Activated CD4-positive, CD25-positive, alpha-beta regulatory T cell treated with anti-CD3 and anti-CD28 coated beads, Interleukin-2, amount 50 U/mL, for 16 hours (primary cell): ENCODE data around the gene CCDC92.

Experiments
- DNase-seq: peaks from one replicate; pipeline ENCODE4 v3.0.0-alpha.2; 2020; ENCODE audit warnings: low read depth, low spot score

The CCDC92 gene, protein sequence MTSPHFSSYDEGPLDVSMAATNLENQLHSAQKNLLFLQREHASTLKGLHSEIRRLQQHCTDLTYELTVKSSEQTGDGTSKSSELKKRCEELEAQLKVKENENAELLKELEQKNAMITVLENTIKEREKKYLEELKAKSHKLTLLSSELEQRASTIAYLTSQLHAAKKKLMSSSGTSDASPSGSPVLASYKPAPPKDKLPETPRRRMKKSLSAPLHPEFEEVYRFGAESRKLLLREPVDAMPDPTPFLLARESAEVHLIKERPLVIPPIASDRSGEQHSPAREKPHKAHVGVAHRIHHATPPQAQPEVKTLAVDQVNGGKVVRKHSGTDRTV

DNA sequence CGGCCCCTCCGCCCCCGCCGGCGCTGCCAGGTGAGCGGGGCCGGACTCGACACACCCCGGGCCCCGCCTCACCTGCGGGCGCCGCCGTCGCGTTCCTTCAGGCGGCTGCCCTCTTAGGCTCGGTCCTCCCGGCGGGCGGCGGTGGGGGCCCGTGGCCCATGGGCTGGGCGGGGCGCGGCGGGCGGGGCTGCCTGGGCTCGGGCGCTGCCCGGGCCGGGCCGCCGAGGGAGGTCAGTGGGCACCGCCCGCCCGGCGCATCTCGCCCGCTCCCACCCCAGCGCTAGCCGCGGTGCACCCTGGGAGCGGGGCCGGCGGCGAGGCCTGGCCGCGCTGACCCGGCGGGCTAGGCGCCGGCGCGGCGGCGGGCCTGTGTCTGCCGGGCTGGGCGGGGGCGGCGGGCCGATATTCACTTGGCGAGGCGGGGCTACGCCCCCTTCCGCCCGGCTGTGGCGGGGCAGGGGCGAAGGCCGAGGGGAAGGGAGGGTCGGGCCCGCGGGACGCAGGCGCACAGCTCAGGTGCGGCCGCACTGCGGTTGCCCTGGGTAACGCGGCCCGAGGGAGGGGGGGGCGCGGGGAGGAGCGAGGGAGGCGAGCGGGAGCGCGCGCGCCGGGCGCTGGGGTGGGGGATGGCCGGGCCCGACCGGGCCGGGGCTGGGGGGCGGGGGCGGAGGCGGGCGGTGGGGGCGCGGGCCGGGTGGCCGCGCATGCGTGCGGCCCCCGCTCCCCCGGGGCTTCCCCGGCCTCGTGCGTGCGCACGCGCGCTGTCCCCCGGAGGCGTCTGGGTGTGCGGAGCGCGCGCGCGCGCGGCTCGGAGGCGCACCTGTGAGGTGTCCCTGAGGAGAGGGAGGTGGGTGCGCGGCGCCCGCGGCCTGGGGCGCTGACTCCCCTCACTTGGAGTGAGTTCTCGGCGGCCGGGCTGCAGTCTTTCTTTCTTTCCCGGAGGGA lies at the start of gene CCDC92, which contains the start of gene ZNF664:
TSS of gene CCDC92 (minus strand) at position 375 of the 945 bp plus-strand sequence. CDS start 28,526 bp downstream, outside the sequence.
TSS of gene ZNF664 (plus strand) at position 759 of the 945 bp plus-strand sequence. CDS start 38,930 bp downstream, outside the sequence.
- DNase-seq: peak; percentile 87

DNA sequence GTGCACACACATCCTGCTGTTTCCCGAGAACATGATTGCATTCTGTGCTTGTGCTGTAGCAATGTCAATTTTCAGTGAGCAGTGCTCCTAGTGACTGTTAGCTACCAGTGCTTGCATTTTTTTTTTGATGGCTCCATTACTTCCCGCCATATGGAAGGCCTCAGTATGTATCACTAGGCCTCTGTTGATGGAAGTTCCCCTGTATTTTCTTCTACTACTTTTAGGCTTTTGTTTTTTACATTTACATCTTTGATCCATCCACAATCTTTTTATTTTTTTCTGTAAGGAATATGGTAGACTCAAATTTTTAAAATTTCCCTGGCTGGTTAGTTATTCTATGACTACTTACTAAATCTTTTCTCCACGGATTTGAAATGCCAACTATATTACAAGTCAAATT lies 49.5 kb upstream of the CCDC92 start:
- DNase-seq: no peak

GRCh38 chr12:124021007-124021406 lies 48.4 kb upstream of the CCDC92 start:
- no peak for DNase-seq

GRCh38 chr12:124020514-124020949 lies 47.9 kb upstream of the CCDC92 start:
- DNase-seq: no peak

- no peak for DNase-seq
Observed at GRCh38 chr12:124019115-124019514, 46.5 kb upstream of the CCDC92 start.

GRCh38 chr12:124018539-124018938 lies 45.9 kb upstream of the CCDC92 start:
- no peak for DNase-seq

- no peak for DNase-seq
Observed at GRCh38 chr12:124017064-124017463, 44.4 kb upstream of the CCDC92 start.

DNA sequence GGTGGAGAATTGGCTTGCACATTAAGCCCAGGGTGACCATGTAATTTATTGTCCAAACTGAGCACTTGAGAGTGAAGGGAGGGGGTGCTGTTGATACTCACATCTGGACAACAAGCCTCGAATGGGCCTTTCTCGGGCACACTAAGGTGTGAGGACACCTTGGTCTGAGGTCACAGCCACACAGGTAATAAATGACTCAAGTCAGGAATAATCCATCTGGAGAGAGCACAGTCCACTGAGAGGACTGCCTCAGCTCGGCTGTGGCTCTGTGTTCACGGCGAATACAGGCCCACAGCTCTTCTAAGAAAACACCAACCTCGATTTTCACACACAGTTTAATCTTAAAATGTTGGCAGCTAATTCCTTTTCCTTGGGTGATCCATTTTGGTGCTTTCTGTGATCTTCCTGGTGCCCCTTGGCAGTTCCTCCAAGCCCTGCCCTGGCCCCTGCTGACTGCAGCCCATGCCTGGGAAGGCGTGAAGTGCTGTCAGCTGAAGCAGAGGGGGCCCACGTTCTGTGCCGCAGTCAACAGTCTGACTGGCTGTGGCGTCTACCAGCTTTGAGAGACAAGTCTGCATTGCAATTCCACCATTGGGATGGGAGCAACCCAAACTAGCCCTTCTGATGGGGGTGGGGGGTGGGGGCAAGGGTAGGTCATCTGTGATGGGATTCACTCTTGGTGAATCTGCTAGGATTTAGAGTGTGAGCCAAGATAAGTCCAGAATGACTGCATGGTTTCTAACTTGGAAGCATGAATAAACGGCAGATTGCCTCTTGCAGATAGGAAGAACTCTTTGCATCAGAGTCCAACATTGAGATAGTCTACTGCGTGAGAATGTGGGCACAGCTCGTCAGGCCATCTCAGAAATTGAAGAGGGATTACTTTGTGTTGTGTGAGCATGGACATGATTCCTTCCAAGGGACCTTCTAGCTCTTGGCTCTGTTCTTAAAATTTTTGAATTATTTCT lies 43.1 kb upstream of the CCDC92 start:
- no peak for DNase-seq

DNA sequence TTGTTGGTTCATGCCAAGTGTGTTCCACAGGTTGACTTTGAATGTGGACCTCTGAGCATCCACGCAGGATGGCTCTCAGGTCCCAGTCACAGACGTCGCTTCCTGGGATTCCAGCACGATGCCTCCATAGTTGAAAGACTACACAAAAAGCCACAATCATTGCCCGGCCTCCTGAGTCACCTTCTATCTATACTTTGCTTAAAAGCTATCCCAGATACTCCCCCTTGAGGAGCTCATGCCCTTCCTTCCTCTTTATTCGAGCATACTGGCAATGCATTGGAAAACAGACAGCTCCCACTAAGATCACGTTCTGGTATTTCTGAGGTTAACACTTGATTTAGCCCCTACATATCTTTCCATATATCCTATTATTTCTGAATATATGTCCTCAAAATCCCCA lies 40.4 kb upstream of the CCDC92 start:
- no peak for DNase-seq

- DNase-seq: no peak
Observed at GRCh38 chr12:124011435-124012115, 38.9 kb upstream of the CCDC92 start.

- no peak for DNase-seq
Observed at GRCh38 chr12:124010687-124011086, 38.1 kb upstream of the CCDC92 start.

- DNase-seq: no peak
Observed at GRCh38 chr12:124009781-124010180, 37.1 kb upstream of the CCDC92 start.

GRCh38 chr12:124008595-124008994 lies 36.0 kb upstream of the CCDC92 start:
- no peak for DNase-seq

DNA sequence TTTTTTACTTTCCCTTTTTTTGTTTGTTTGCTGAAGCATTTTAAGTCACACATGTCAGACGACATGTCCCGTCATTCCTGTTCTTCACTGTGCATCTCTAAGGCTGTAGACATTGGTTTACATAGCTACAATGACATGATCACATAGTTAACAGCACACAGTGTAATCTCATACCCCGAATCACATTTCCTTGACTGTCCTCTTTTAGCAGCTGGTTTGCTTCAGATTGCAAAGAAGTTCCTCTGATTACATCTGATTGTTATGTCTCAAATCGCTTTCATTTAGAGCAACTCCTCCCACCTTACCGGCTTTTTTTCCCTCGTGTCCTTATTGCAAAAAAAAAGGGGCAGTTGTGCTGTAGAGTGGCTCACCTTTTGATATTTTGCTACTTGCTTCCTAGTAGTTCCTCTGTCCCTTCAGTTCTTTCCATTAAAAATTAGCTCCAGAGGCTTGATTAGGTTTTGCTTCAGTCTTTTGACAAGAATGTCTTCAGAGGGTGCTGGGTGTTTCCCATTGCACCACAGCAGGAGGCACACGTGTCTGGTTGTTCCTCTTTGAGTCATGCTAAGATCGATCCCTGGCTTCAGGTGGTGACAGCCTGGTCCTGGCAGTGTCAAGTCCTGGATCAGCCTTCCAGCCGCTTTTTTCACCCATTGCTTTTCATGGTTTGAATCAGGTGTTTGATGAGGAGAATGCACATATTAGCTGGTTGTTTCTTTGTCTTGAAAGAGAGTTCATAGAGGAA lies 35.4 kb upstream of the CCDC92 start:
- DNase-seq: no peak

- DNase-seq: no peak
Observed at GRCh38 chr12:124006846-124007713, 34.4 kb upstream of the CCDC92 start.

GRCh38 chr12:124006085-124006845 lies 33.6 kb upstream of the CCDC92 start:
- DNase-seq: no peak

GRCh38 chr12:124004233-124004875 lies 31.7 kb upstream of the CCDC92 start:
- DNase-seq: no peak

DNA sequence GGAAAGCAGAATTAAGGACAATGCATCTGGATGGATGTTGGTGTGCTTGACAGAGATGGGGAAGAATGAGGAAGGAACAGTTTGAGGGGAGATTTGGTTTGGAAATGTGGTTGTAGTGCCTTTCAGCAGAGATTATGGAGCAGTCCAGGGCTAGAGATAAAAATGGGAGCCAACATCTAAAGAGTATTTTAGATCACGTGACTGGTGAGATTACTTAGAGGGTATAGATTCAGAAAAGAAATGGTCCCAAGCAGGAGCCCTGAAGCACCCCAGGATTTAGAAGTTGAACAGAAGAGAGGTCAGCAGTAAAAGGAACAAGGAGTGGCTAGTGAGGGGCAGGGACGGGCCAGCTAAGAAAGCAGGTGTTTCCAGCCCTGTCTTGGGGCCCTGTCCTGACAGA lies 30.0 kb upstream of the CCDC92 start:
- no peak for DNase-seq
